SK-N-SH (cell line): ENCODE measurements around the gene DDAH2. TPM values are rescaled to one million over a fixed set of nuclear protein-coding genes. Genes with fewer than 3 reads are reported as not detected.

Experiments
- CTCF ChIA-PET: fragments of 300-600, 350-600 bp; formaldehyde crosslinking; extraction: SDS; loops from one replicate; lab custom pipeline; 2021; lab: Yijun Ruan, JAX
- POLR2A ChIA-PET: fragments of 350-600 bp; sonication (Branson Sonifier 250); formaldehyde crosslinking; extraction: SDS; loops from one replicate; lab custom pipeline; 2020; ENCODE audit warnings: antibody characterized with exemption, inconsistent platforms; lab: Yijun Ruan, JAX
- DNase-seq: peaks from one replicate; pipeline ENCODE4 v3.0.0; 2012
- H2AFZ ChIP-seq: fragments of 200-600 bp; sonication (generic); 2 replicates; pipeline ENCODE4 v1.8.1; 2016; ENCODE audit warnings: antibody characterized with exemption, mild to moderate bottlenecking, low read depth
- H3F3A ChIP-seq: fragments of 200-600 bp; sonication (generic); replicated peaks from 2 replicates; pipeline ENCODE3; 2016; ENCODE audit warnings: antibody characterized with exemption, mild to moderate bottlenecking; ENCODE audit not compliant: insufficient read depth
- H3K27ac ChIP-seq, 2 experiments: fragments of 200-500 bp in 1 of 2; fragments of 200-600 bp in 1 of 2; sonication (Bioruptor generic) in 1 of 2; sonication (generic), shearing (Covaris generic) in 1 of 2; 2 replicates each; pipeline versions ENCODE4 v1.5.1 to v1.6.1; 2014 to 2016; ENCODE audit warnings: low read depth in 2 of 2, inconsistent platforms in 1 of 2, low read length in 1 of 2, mild to moderate bottlenecking in 1 of 2, mixed read lengths in 1 of 2
- H3K27me3 ChIP-seq: fragments of 200-600 bp; sonication (generic), shearing (Covaris generic); 2 replicates; pipeline ENCODE4 v1.6.1; 2016; ENCODE audit warnings: mixed run types; ENCODE audit not compliant: insufficient read depth
- H3K36me3 ChIP-seq, 2 experiments: fragments of 200-500 bp in 1 of 2; fragments of 200-600 bp in 1 of 2; sonication (Bioruptor generic) in 1 of 2; sonication (generic) in 1 of 2; replicated peaks in 1 of 2; 2 replicates each; pipeline versions ENCODE3 to v1.5.1; 2014 to 2016; ENCODE audit warnings: low read length in 1 of 2, mild to moderate bottlenecking in 1 of 2; ENCODE audit not compliant: insufficient read depth in 2 of 2, control insufficient read depth in 1 of 2
- H3K4me1 ChIP-seq, 2 experiments: fragments of 200-500 bp in 1 of 2; fragments of 200-600 bp in 1 of 2; sonication (Bioruptor generic) in 1 of 2; sonication (generic), shearing (Covaris generic) in 1 of 2; 2 replicates each; pipeline versions ENCODE4 v1.5.1 to v1.6.1; 2014 to 2016; ENCODE audit warnings: low read depth in 1 of 2, low read length in 1 of 2, mixed run types in 1 of 2; ENCODE audit not compliant: insufficient read depth in 2 of 2, control insufficient read depth in 1 of 2
- H3K4me2 ChIP-seq: fragments of 200-600 bp; sonication (generic), shearing (Covaris generic); 2 replicates; pipeline ENCODE4 v1.6.1; 2017; ENCODE audit warnings: mixed run types
- H3K4me3 ChIP-seq, 2 experiments: fragments of 200-500 bp in 1 of 2; fragments of 200-600 bp in 1 of 2; sonication (Bioruptor generic) in 1 of 2; sonication (generic), shearing (Covaris generic) in 1 of 2; 2 replicates each; pipeline versions ENCODE4 v1.5.1 to v1.8.1; 2014 to 2016; ENCODE audit warnings: low read depth in 2 of 2, inconsistent platforms in 1 of 2, low read length in 1 of 2, mild to moderate bottlenecking in 1 of 2, mixed read lengths in 1 of 2, moderate library complexity in 1 of 2
- H3K79me2 ChIP-seq: fragments of 200-600 bp; sonication (generic); 2 replicates; pipeline ENCODE4 v1.8.1; 2017; ENCODE audit warnings: mild to moderate bottlenecking; ENCODE audit not compliant: insufficient read depth
- H3K9ac ChIP-seq: fragments of 200-600 bp; sonication (generic); 2 replicates; pipeline ENCODE4 v1.6.1; 2017; ENCODE audit warnings: mixed run types
- H3K9me2 ChIP-seq: fragments of 200-600 bp; sonication (generic); 2 replicates; pipeline ENCODE4 v1.6.1; 2017; ENCODE audit warnings: mixed run types
- H3K9me3 ChIP-seq: fragments of 200-600 bp; sonication (generic); 2 replicates; pipeline ENCODE4 v1.6.1; 2017; ENCODE audit warnings: mixed run types, mild to moderate bottlenecking, moderate library complexity
- H4K20me1 ChIP-seq: fragments of 200-600 bp; sonication (generic); 2 replicates; pipeline ENCODE4 v1.6.1; 2017; ENCODE audit warnings: mild to moderate bottlenecking, mixed run types; ENCODE audit not compliant: insufficient read depth
- CHD2 ChIP-seq: fragments of 150-350 bp; IDR thresholded peaks from 2 replicates; pipeline ENCODE4 v1.6.1; 2018; ENCODE audit warnings: low read length; ENCODE audit not compliant: partially characterized antibody
- ELF1 ChIP-seq: IDR thresholded peaks from 2 replicates; pipeline ENCODE4 v1.4.0; 2012
- EP300 ChIP-seq, 2 experiments: IDR thresholded peaks; 2 replicates each; pipeline versions ENCODE4 v1.4.0 to v1.6.1; 2012; ENCODE audit warnings: borderline replicate concordance in 1 of 2, low read depth in 1 of 2, low read length in 1 of 2
- EZH2phosphoT487 ChIP-seq: fragments of 200-600 bp; sonication (generic); IDR thresholded peaks from 2 replicates; pipeline ENCODE4 v1.6.1; 2017; ENCODE audit warnings: low read depth, mixed run types, mild to moderate bottlenecking, antibody characterized with exemption, moderate library complexity, borderline replicate concordance
- FOXJ3 ChIP-seq: sonication (generic); formaldehyde crosslinking; IDR thresholded peaks from 2 replicates; pipeline ENCODE4 v1.5.1; 2020; ENCODE audit warnings: mild to moderate bottlenecking, missing genetic modification reagents
- FOXM1 ChIP-seq: IDR thresholded peaks from 2 replicates; pipeline ENCODE4 v1.4.0; 2012; ENCODE audit warnings: low read depth, mild to moderate bottlenecking
- IRF3 ChIP-seq: fragments of 150-350 bp; IDR thresholded peaks from 2 replicates; pipeline ENCODE4 v1.6.1; 2016; ENCODE audit warnings: mild to moderate bottlenecking, low read depth, low read length
- JUND ChIP-seq: IDR thresholded peaks from 2 replicates; pipeline ENCODE4 v1.4.0; 2012
- MXI1 ChIP-seq: IDR thresholded peaks from 2 replicates; pipeline ENCODE4 v1.6.1; 2012; ENCODE audit warnings: mild to moderate bottlenecking, low read depth, low read length, improper control_type of control experiment
- PBX3 ChIP-seq: IDR thresholded peaks from 2 replicates; pipeline ENCODE4; 2012
- POLR2AphosphoS5 ChIP-seq: IDR thresholded peaks from 2 replicates; pipeline ENCODE4 v1.6.1; 2012; ENCODE audit warnings: low read depth, low read length
- RCOR1 ChIP-seq: fragments of 150-350 bp; IDR thresholded peaks from 2 replicates; pipeline ENCODE4 v1.6.1; 2017; ENCODE audit warnings: antibody characterized with exemption, low read length
- RFX5 ChIP-seq: IDR thresholded peaks from 2 replicates; pipeline ENCODE4 v1.6.1; 2012; ENCODE audit warnings: mild to moderate bottlenecking, improper control_type of control experiment, low read length
- RXRA ChIP-seq: IDR thresholded peaks from 2 replicates; pipeline ENCODE4 v1.4.0; 2012; ENCODE audit warnings: low read depth, mild to moderate bottlenecking, borderline replicate concordance
- SIN3A ChIP-seq: IDR thresholded peaks from 2 replicates; pipeline ENCODE4 v1.6.1; 2012; ENCODE audit warnings: low read depth, mild to moderate bottlenecking, low read length, moderate library complexity, borderline replicate concordance
- SMC3 ChIP-seq: IDR thresholded peaks from 2 replicates; pipeline ENCODE4 v1.6.1; 2012; ENCODE audit warnings: low read depth, low read length, improper control_type of control experiment
- TCF12 ChIP-seq: IDR thresholded peaks from 2 replicates; pipeline ENCODE4 v1.4.0; 2012
- TEAD4 ChIP-seq: IDR thresholded peaks from 2 replicates; pipeline ENCODE4 v1.4.0; 2012; ENCODE audit warnings: mild to moderate bottlenecking, borderline replicate concordance; ENCODE audit not compliant: insufficient read depth
- YY1 ChIP-seq: IDR thresholded peaks from 2 replicates; pipeline ENCODE4 v1.4.0; 2012; ENCODE audit warnings: low read depth, mild to moderate bottlenecking
- WGBS: methylation state at CpG from one replicate; pipeline ENCODE4 v1.1.6; 2017; ENCODE audit warnings: low lambda C conversion rate; 5-methylcytosine and 5-hydroxymethylcytosine counted together
- polyA plus RNA-seq, 3 experiments: library from polyadenylated mRNA; depleted of rRNA; stranded (reverse); fragments of >200 nt; gene quantifications; 2 replicates each; pipeline ENCODE4 v1.2.3, GENCODE V29; 2012
- TF ChIP-seq, protein P1 (sequence below): fragments of 150-350 bp; IDR thresholded peaks from 2 replicates; pipeline ENCODE4 v1.6.1; 2017; ENCODE audit warnings: antibody characterized with exemption, low read length, low read depth, borderline replicate concordance
- TF ChIP-seq, protein P2 (sequence below): IDR thresholded peaks from 2 replicates; pipeline ENCODE4 v1.4.0; 2012; ENCODE audit warnings: low read depth

Gene DDAH2
- polyA plus RNA-seq, 1 of the 3 experiments (the other 2 are of a cell fraction), result 180 TPM

GRCh38 chr6:31777667-31778050 is 48.6 kb upstream of the DDAH2 start:
- H3K4me2 ChIP-seq, result no peak overlapping the region
- no peak overlapping the region; a peak in 1 of 4 replicates for H3K27ac ChIP-seq
- no peak overlapping the region for H3K4me3 ChIP-seq
- ChIA-PET CTCF (interaction anchor here (0.9 to 9.9 kb wide), 6 partner anchors 7 to 197 kb away, joined by 3 to 62 read pairs (median 4); no protein-coding TSS in a partner anchor), POLR2A (no interaction called here)
- WGBS, result 98% methylated on average over 5 of the region's 5 CpGs
- H3K27me3 ChIP-seq, result no peaks in the 10 kb centered on the region
- H2AFZ ChIP-seq, result no peak overlapping the region
- H3K9me3 ChIP-seq, result no peaks in the 10 kb centered on the region
- peaks cover 9 to 10% of the 10 kb centered on the region in 2 experiments; a peak in 2 of 4 replicates for H3K4me1 ChIP-seq
- H4K20me1 ChIP-seq, result no peaks in the 10 kb centered on the region
- DNase-seq, result no peak
- H3K79me2 ChIP-seq, result no peaks in the 10 kb centered on the region
- no peaks in the 10 kb centered on the region for H3K9me2 ChIP-seq
- H3F3A ChIP-seq, result peaks cover 3% of the 10 kb centered on the region
- no peak overlapping the region for H3K9ac ChIP-seq
- TF ChIP-seq FOXM1 (no peak), IRF3 (no peak), CHD2 (no peak), ELF1 (no peak), RXRA (no peak), RCOR1 (no peak), RFX5 (no peak), SIN3A (no peak), PBX3 (no peak), EP300 (IDR thresholded peaks at IDR 0.05; ENCODE audit: borderline replicate concordance in 1 of 2, low read depth in 1 of 2, low read length in 1 of 2) (no peak)
- TF ChIP-seq, protein P1, sequence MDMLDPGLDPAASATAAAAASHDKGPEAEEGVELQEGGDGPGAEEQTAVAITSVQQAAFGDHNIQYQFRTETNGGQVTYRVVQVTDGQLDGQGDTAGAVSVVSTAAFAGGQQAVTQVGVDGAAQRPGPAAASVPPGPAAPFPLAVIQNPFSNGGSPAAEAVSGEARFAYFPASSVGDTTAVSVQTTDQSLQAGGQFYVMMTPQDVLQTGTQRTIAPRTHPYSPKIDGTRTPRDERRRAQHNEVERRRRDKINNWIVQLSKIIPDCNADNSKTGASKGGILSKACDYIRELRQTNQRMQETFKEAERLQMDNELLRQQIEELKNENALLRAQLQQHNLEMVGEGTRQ, result no peak
- H3K36me3 ChIP-seq, result peaks cover 0 to 39% of the 10 kb centered on the region in 2 experiments

DNA sequence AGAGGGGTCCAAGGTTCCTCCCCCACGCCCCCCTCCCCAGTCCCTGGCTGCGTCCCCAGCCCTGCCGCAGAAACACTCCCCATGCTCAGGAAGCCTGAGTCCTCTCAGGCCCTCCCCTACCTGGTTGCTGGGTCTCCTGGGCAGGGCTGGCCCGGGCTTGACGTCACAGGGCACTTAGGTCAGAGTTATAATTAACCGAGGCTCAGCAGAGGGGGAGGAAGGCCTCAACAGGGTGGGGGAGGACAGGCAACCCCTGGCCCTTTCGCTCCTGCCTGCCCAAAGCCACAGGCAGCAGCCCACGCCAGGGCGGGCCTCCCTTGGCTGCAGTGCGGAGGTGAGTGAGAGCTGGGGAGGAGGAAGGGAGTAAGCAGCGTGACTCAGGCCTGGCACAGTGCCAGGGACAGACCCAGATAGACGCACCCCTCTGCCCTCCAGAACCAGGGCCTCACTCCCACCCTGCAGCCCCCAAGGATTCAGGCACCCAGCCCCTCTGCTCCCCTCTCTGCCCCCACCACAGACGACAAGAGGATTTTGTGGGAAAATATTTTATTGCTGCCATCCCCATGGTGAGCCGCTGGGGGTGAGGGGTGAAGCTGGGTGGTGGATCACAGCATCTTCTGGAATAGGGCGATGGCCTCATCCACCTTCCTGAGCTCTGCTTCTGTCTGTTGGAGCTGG is 48.0 kb upstream of the DDAH2 start, which contains the start of gene VWA7:
Gene VWA7 (minus strand): TSS at position 340 of the 678 bp plus-strand sequence. CDS start 549 bp downstream, outside the sequence.
- H3K27me3 ChIP-seq, result no peaks in the 10 kb centered on the region
- peaks cover 9 to 10% of the 10 kb centered on the region in 2 experiments; a peak in 2 of 4 replicates for H3K4me1 ChIP-seq
- POLR2A ChIA-PET, result no interaction called here
- H3K27ac ChIP-seq, result no peak within 1 kb of the TSS; a peak in 2 of 4 replicates
- H3F3A ChIP-seq, result peaks cover 3% of the 10 kb centered on the region
- peaks cover 0 to 35% of the 10 kb centered on the region in 2 experiments for H3K36me3 ChIP-seq
- H3K4me3 ChIP-seq, result no peak within 1 kb of the TSS
- CTCF ChIA-PET, result interaction anchor here (0.9 to 9.9 kb wide), 5 partner anchors 8 to 196 kb away, joined by 3 to 62 read pairs (median 6); no protein-coding TSS in a partner anchor
- peak within 1 kb of the TSS; percentile 69 for H3K4me2 ChIP-seq
- DNase-seq, result peak; percentile 71
- H3K9ac ChIP-seq, result 0 out of 2 replicates have a peak within 1 kb of the TSS, but pooled peaks have one; percentile 23
- no peaks in the 10 kb centered on the region for H3K9me2 ChIP-seq
- no peaks in the 10 kb centered on the region for H3K9me3 ChIP-seq
- H3K79me2 ChIP-seq, result no peaks in the 10 kb centered on the region
- H4K20me1 ChIP-seq, result no peaks in the 10 kb centered on the region
- WGBS, result 22% methylated on average over 8 of the region's 15 CpGs
- no peak within 1 kb of the TSS for H2AFZ ChIP-seq
- TF ChIP-seq EP300 (IDR thresholded peaks at IDR 0.05; ENCODE audit: borderline replicate concordance in 1 of 2, low read depth in 1 of 2, low read length in 1 of 2), result peak in 1 of 2 experiments; percentile 14; a peak in 1 of 4 replicates
- TF ChIP-seq, protein P2, sequence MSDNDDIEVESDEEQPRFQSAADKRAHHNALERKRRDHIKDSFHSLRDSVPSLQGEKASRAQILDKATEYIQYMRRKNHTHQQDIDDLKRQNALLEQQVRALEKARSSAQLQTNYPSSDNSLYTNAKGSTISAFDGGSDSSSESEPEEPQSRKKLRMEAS, result peak; percentile 60; the same call in 1 of the 2 replicates
- no peak for TF ChIP-seq ELF1
- no peak for TF ChIP-seq YY1
- TF ChIP-seq PBX3, result peak; percentile 50
- TF ChIP-seq MXI1, result no peak
- peak; percentile 40; the same call in 1 of the 2 replicates for TF ChIP-seq POLR2AphosphoS5
- no peak for TF ChIP-seq SMC3
- TF ChIP-seq FOXJ3 (CRISPR knock-in tag), result no peak
- TF ChIP-seq JUND, result peak; percentile 63; the same call in 1 of the 2 replicates
- TF ChIP-seq EZH2phosphoT487, result no peak
- TF ChIP-seq, protein P1, result no peak
- TF ChIP-seq TCF12, result peak; percentile 28; the same call in 1 of the 2 replicates
- no peak for TF ChIP-seq TEAD4
- no peak for TF ChIP-seq RXRA
